NCI-H146 treated with DMSO at 0.1 percent for 48 hours (cell line): ENCODE measurements around the gene REC8.

Experiments
- DNase-seq: peaks from one replicate; lab custom pipeline; 2025; ENCODE audit not compliant: unreplicated experiment; lab: John Stamatoyannopoulos, UW

REC8 gene

DNA sequence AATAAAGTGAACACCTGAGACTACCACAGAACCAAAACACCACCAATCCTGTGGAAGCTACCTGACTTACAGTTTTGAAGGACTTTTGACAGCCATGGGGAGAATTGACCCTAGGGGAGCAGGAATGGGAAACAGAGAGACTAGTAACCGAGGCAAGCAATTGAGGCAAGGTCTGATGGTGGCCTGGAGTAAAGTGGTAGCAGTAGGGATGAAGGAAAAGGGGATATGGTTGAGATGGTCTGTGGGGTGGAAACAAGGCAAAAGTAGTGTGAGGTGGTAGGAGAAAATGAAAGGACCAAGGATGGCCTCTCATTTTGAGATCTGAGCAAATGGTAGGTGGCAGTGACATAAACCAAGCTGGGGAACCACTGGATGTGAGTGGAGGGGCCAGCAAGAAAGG lies 15.0 kb upstream of the REC8 start:
- DNase-seq, result no peak

- no peak for DNase-seq
These were observed 14.5 kb upstream of the REC8 start for GRCh38 chr14:24157331-24157730.

GRCh38 chr14:24159777-24160498 lies 11.9 kb upstream of the REC8 start:
- no peak for DNase-seq

DNA sequence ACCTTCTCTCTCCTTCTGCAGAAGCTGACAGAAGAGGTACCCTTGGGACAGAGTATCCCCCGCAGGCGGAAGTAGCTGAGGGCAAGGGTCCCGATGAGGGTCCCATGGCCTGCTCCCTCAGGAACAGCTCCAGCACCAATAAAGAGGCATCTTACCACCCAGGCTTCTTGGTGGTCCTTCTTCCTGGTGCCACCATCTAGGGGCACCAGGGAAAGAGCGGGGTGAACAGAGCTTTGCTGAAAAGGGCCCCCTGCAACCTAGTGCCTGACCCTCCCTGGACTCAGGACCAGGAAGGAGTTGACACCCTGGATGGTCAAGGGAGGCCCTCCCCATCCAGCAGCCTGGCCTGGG lies 11.4 kb upstream of the REC8 start:
- no peak for DNase-seq

GRCh38 chr14:24160850-24161804 lies 10.8 kb upstream of the REC8 start, which contains the start of gene IRF9:
TSS of gene IRF9 (plus strand) at chr14:24161265. CDS start at chr14:24162145, 880 bp downstream.
- DNase-seq, result peak; percentile 92

DNA sequence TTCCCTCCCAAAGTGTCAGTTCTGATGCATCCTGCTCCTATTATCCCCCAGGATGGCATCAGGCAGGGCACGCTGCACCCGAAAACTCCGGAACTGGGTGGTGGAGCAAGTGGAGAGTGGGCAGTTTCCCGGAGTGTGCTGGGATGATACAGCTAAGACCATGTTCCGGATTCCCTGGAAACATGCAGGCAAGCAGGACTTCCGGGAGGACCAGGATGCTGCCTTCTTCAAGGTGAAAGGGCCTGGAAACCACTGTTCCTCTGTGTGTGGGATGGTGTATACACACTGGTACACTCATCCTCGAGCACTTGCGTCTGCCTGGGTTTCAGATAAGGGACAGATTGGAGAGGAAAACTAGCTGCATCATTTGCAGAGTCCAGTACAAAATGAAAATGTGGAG lies 9.8 kb upstream of the REC8 start:
- DNase-seq, result no peak

DNA sequence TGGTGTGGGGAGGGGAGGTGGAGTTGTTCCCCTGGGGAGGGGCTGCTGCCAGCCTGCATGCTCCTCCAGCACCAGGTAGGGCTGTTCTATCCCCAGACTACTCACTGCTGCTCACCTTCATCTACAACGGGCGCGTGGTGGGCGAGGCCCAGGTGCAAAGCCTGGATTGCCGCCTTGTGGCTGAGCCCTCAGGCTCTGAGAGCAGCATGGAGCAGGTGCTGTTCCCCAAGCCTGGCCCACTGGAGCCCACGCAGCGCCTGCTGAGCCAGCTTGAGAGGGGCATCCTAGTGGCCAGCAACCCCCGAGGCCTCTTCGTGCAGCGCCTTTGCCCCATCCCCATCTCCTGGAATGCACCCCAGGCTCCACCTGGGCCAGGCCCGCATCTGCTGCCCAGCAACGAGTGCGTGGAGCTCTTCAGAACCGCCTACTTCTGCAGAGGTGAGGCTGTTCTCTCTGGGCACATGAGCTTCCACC lies 7.3 kb upstream of the REC8 start:
- no peak for DNase-seq

DNA sequence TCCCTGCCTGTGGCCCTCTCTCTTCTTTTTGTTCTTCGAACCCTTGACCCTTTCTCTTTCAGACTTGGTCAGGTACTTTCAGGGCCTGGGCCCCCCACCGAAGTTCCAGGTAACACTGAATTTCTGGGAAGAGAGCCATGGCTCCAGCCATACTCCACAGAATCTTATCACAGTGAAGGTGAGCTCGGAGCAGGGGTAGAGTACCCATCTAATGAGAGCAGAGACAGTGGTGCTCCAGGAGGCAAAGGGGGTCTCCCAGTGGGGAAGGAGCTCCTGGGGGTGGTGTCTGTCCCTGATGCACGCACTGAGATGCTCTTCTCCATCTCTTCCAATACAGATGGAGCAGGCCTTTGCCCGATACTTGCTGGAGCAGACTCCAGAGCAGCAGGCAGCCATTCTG lies 6.1 kb upstream of the REC8 start:
- no peak for DNase-seq

DNA sequence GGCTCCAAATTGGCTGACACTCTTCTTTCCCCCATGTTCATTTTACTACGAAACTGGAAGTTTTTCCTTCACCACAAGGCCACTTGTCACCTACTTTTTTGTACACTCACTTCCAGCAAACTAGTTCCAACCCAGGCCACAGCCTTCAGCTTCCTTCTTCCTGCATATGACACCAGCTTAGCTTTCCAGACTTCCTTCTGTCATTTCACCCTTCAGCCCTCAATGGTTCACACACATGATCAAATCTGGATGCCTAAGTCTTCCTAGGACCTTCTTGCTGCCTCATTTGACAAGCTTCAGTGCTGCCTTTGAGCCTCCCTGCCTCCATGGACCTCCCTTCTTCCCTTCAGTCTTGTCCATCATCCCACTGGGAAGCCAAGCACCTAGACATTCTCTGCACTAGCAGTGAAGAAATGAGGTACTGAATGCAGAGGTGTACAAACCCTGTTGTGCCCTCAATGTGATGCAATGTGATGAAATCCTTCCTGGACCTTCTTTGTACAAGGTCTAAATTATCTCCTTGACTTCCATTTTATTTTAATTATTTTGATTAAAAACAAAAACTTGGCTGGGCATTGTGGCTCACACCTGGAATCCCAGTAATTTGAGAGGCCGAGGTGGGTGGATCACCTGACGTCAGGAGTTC lies 4.3 kb upstream of the REC8 start:
- no peak for DNase-seq

GRCh38 chr14:24172261-24172860 lies 481 bp downstream of the REC8 start:
- DNase-seq, result no peak

GRCh38 chr14:24172871-24173281 lies 996 bp downstream of the REC8 start:
- DNase-seq, result no peak

DNA sequence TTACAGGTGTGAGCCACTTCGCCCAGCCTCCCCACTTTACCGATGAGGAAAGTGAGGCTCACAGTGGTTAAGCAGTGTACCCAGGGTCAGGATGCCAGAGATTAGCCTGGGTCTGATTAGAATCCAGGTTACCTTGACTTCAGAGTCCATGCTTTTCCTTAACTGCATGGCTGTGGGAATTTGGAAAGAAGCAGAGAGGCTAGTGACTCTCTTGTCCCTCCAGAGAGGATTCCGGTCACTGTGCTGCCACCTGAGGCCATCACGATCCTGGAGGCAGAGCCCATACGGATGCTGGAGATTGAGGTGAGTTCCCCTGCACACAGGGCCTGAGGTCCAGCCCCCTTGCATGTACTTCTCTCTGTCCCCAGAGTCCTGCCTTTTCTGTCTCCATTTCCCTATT lies 4.7 kb downstream of the REC8 start:
- DNase-seq, result no peak

- no peak for DNase-seq
These were observed 5.4 kb downstream of the REC8 start for GRCh38 chr14:24177041-24177825.

DNA sequence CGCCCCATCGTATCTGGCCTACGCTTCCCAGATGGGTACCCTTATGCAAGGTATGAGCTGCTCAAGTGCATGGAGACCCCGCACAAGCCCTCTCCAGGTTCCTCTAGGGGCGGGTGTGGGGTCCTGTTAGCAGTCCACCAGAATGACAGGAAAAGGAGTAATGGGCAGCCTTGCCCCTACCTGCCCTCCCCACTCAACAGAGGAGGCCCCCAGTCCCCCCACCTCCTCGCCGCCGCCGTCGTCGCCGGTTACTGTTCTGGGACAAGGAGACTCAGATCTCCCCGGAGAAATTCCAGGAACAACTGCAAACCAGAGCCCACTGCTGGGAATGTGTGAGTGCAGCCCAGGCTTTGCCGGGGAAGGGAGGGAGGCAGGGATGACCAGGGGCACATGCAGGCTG lies 6.0 kb downstream of the REC8 start:
- DNase-seq, result no peak

- DNase-seq, result no peak
These were observed 6.7 kb downstream of the REC8 start for GRCh38 chr14:24178399-24179178.

DNA sequence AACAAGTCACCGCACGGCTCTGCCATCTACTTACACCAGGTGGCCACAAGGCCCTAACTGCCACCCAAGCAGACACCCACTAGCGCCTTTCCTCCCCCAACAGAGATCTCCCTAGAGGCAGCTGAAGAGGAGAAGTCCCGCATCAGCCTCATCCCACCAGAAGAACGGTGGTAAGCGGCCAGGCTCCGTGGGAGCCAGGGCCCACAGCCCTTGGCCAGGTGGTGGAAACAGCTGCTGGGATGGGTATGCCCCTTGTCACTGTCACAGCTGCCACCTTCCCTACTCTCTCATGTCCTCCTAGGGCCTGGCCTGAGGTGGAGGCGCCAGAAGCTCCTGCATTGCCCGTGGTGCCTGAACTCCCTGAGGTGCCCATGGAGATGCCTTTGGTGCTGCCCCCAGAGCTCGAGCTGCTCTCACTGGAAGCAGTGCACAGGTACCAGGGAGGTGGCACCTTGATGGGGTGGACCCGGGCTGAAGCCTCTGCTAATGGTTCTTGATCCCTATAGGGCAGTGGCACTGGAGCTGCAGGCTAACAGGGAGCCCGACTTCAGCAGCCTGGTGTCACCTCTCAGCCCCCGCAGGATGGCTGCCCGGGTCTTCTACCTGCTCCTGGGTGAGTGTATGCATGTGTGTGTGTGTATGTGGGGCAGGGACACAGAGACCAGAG lies 7.5 kb downstream of the REC8 start:
- no peak for DNase-seq

- DNase-seq, result no peak
These were observed 8.3 kb downstream of the REC8 start for GRCh38 chr14:24179961-24180796.

DNA sequence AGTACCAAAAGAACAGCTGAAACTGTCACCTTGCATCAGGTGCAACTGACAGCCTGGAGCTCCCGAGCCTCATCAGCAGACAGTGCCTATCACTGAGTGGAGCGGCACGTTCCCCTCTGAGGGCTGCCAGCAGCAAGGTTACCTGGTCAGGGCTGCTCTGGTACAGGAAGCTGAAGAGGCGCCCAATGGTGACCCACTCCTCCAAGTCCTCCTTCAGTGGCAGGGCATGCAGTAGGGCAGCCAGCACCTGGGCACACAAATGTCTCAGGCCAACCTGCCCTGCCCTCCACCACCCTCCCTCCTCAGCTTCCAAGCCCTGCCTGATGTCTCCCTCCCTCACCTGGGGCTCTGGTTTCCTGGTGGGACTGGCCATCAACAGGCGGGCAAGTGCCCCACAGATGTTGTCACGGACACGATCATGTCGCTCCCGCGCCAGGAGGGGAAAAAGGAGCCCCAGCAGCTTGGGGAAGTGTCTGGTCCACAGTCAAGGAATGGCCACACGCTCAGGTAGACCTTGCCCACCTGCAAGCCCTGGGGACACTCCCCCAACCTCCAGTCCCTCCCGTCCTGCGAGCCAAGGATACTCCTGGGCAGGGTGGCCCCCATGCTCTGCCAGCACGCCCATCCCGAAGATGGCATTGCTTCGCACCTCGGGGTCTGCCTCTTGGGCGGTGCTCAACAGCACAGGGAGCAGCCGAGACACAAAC lies 9.6 kb downstream of the REC8 start:
- no peak for DNase-seq
